Stimulated activated naive B cell treated with anti-CD40 and anti-IgM and Interleukin-4, amounts not matched to agents 10 μg/mL and 1 μg/mL and 100 μg/mL, for 72 hours (primary cell): ENCODE data around the gene USP37.

Experiments used
- ATAC-seq, 2 donors: fragments of 150-1000 bp; cut with Tn5 transposase; replicated peaks; 2 replicates each; pipeline ENCODE4 v1.10.0; 2021; ENCODE audit warnings: moderate library complexity in 1 of 2
- DNase-seq: peaks from one replicate; pipeline ENCODE4 v3.0.0; 2021
- H3K27ac Mint-ChIP-seq: one replicate; pipeline ENCODE4 v1.8.0; 2022; ENCODE audit warnings: mild to moderate bottlenecking, mixed read lengths
- H3K27me3 Mint-ChIP-seq, 2 donors: one replicate each; pipeline ENCODE4 v1.8.0; 2022; ENCODE audit warnings: mixed read lengths in 2 of 2
- H3K36me3 Mint-ChIP-seq, 2 donors: one replicate each; pipeline ENCODE4 v1.8.0; 2022; ENCODE audit warnings: mixed read lengths in 2 of 2, mild to moderate bottlenecking in 1 of 2
- H3K4me1 Mint-ChIP-seq, 2 donors: one replicate each; pipeline ENCODE4 v1.8.0; 2022; ENCODE audit warnings: mixed read lengths in 2 of 2, mild to moderate bottlenecking in 1 of 2
- H3K4me3 Mint-ChIP-seq, 2 donors: one replicate each; pipeline ENCODE4 v1.8.0; 2022; ENCODE audit warnings: mild to moderate bottlenecking in 2 of 2, mixed read lengths in 2 of 2, moderate library complexity in 1 of 2
- H3K9me3 Mint-ChIP-seq, 2 donors: one replicate each; pipeline ENCODE4 v1.8.0; 2022; ENCODE audit warnings: mixed read lengths in 2 of 2, mild to moderate bottlenecking in 1 of 2

The USP37 gene

GRCh38 chr2:218404351-218405085 is 163.6 kb downstream of the USP37 start:
- Mint-ChIP-seq H3K4me3 (no peak overlapping the region), H3K36me3 (peaks cover 20 to 23% of the 10 kb centered on the region in 2 donors), H3K27ac (peak overlapping the region; percentile 39)

GRCh38 chr2:218403810-218404209 is 164.3 kb downstream of the USP37 start:
- no peak overlapping the region for H3K27ac Mint-ChIP-seq
- H3K4me1 Mint-ChIP-seq: peaks cover 51 to 82% of the 10 kb centered on the region in 2 donors
- H3K4me3 Mint-ChIP-seq: no peak overlapping the region
- H3K36me3 Mint-ChIP-seq: peaks cover 20 to 23% of the 10 kb centered on the region in 2 donors
- no peaks in the 10 kb centered on the region for H3K9me3 Mint-ChIP-seq
- no peaks in the 10 kb centered on the region for H3K27me3 Mint-ChIP-seq
- no peak for ATAC-seq
- no peak for DNase-seq

More at GRCh38 chr2:218404351-218405085, 163.6 kb downstream of the USP37 start:
- Mint-ChIP-seq H3K27me3 (no peaks in the 10 kb centered on the region), H3K9me3 (no peaks in the 10 kb centered on the region), H3K4me1 (peaks cover 51 to 78% of the 10 kb centered on the region in 2 donors)
- no peak for ATAC-seq
- DNase-seq: no peak

- Mint-ChIP-seq H3K4me1 (peaks cover 49 to 86% of the 10 kb centered on the region in 2 donors), H3K9me3 (no peaks in the 10 kb centered on the region), H3K36me3 (peaks cover 20 to 23% of the 10 kb centered on the region in 2 donors), H3K4me3 (no peak overlapping the region), H3K27me3 (peaks cover 0 to under 1% of the 10 kb centered on the region in 2 donors), H3K27ac (no peak overlapping the region)
- ATAC-seq (no peak), DNase-seq (no peak)
These were observed 165.2 kb downstream of the USP37 start for GRCh38 chr2:218402911-218403411.

GRCh38 chr2:218402491-218402901 is 165.7 kb downstream of the USP37 start:
- Mint-ChIP-seq H3K36me3 (peaks cover 20 to 23% of the 10 kb centered on the region in 2 donors), H3K9me3 (no peaks in the 10 kb centered on the region), H3K4me1 (peaks cover 51 to 86% of the 10 kb centered on the region in 2 donors), H3K27me3 (peaks cover 0 to 6% of the 10 kb centered on the region in 2 donors), H3K4me3 (no peak overlapping the region), H3K27ac (peak overlapping the region; percentile 59)
- ATAC-seq (no peak), DNase-seq (no peak)

- peak overlapping the region; percentile 96 to 99 for H3K4me3 Mint-ChIP-seq
- peaks cover 51 to 86% of the 10 kb centered on the region in 2 donors for H3K4me1 Mint-ChIP-seq
- no peaks in the 10 kb centered on the region for H3K9me3 Mint-ChIP-seq
- DNase-seq (no peak), ATAC-seq (no peak)
- peaks cover 0 to 7% of the 10 kb centered on the region in 2 donors for H3K27me3 Mint-ChIP-seq
- peak overlapping the region; percentile 71 for H3K27ac Mint-ChIP-seq
- H3K36me3 Mint-ChIP-seq: peaks cover 20 to 23% of the 10 kb centered on the region in 2 donors
These were observed 166.3 kb downstream of the USP37 start for GRCh38 chr2:218401890-218402289.

GRCh38 chr2:218400930-218401881 is 166.9 kb downstream of the USP37 start:
- H3K36me3 Mint-ChIP-seq: peaks cover 20 to 23% of the 10 kb centered on the region in 2 donors
- DNase-seq (no peak), ATAC-seq (no peak)
- peaks cover 52 to 87% of the 10 kb centered on the region in 2 donors for H3K4me1 Mint-ChIP-seq
- peak overlapping the region; percentile 71 for H3K27ac Mint-ChIP-seq
- H3K27me3 Mint-ChIP-seq: peaks cover 0 to 7% of the 10 kb centered on the region in 2 donors
- no peaks in the 10 kb centered on the region for H3K9me3 Mint-ChIP-seq
- H3K4me3 Mint-ChIP-seq: peak overlapping the region; percentile 96 to 99
